Ovary (tissue), 3 donors: ENCODE data around the gene DPYSL5.

ENCODE experiments used
- CTCF ChIP-seq, 3 donors: fragments of 450-650 bp in 2 of 3; fragments of 200-600 bp in 1 of 3; IDR thresholded peaks; one replicate each; pipeline versions ENCODE4 v1.5.1 to v1.8.0; 2016 to 2022; ENCODE audit warnings: antibody characterized with exemption in 3 of 3, mild to moderate bottlenecking in 1 of 3
- EP300 ChIP-seq: sonication (generic); formaldehyde crosslinking; IDR thresholded peaks from one replicate; pipeline ENCODE4 v1.6.1; 2017; ENCODE audit warnings: antibody characterized with exemption
- donor health status: DM: no; HTN: no; CAD: no.

GRCh38 chr2:26922405-26923188, 74.7 kb downstream of the DPYSL5 start:
- no peak for TF ChIP-seq EP300
- peak in 1 of 3 donors; percentile 31 for TF ChIP-seq CTCF (IDR thresholded peaks at IDR 0.05)
